A549 (cell line): Measurements from ENCODE around the gene CIAO3. TPM values are rescaled to one million over a fixed set of nuclear protein-coding genes. Genes with fewer than 3 reads are reported as not detected.

Experiments
- ATAC-seq, 2 experiments: fragments of 200-7000 bp in 1 of 2; fragments of >200 bp in 1 of 2; cut with Nextera tagmentation in 1 of 2; cut with Tn5 transposase in 1 of 2; 3 replicates each; pipeline versions ENCODE4 v1.8.0 to v1.9.1; 2018 to 2020; ENCODE audit warnings: mild to moderate bottlenecking in 1 of 2, moderate library complexity in 1 of 2
- CTCF ChIA-PET: fragments of 300-600 bp; sonication (Branson Sonifier 250); formaldehyde crosslinking; extraction: SDS; loops from one replicate; lab custom pipeline; 2021; ENCODE audit warnings: antibody characterized with exemption, inconsistent platforms; lab: Yijun Ruan, JAX
- POLR2A ChIA-PET: fragments of 350-600 bp; formaldehyde crosslinking; extraction: SDS; loops from one replicate; lab custom pipeline; 2021; ENCODE audit warnings: antibody characterized with exemption, inconsistent platforms; lab: Yijun Ruan, JAX
- DNase-seq, 2 experiments: peaks; one replicate each; pipeline versions ENCODE4 v3.0.0 to v3.0.0-alpha.2; 2011 to 2016; ENCODE audit warnings: low read depth in 1 of 2, low spot score in 1 of 2
- FAIRE-seq: peaks from 2 replicates; lab custom pipeline; 2011; peaks lifted over from hg19 to GRCh38; lab: Jason Lieb, UNC
- H3K27ac ChIP-seq, 2 experiments: fragments of >200 bp; sonication (Bioruptor Twin); formaldehyde crosslinking; 3 replicates each; pipeline ENCODE4 v1.5.1; 2016 to 2017
- H3K4me1 ChIP-seq: fragments of >200 bp; sonication (Bioruptor Twin); formaldehyde crosslinking; 3 replicates; pipeline ENCODE4 v1.6.1; 2016
- H3K4me2 ChIP-seq: fragments of >200 bp; sonication (Bioruptor Twin); formaldehyde crosslinking; 3 replicates; pipeline ENCODE4 v1.6.1; 2016
- H3K4me3 ChIP-seq: fragments of >200 bp; sonication (Bioruptor Twin); formaldehyde crosslinking; 3 replicates; pipeline ENCODE4 v1.5.1; 2016
- H3K9me3 ChIP-seq: fragments of >200 bp; sonication (Bioruptor Twin); formaldehyde crosslinking; 3 replicates; pipeline ENCODE4 v1.6.1; 2016
- ATOH8 ChIP-seq: fragments of 250-450 bp; sonication (Bioruptor Pico); IDR thresholded peaks from 2 replicates; pipeline ENCODE4 v1.5.0; 2020; ENCODE audit warnings: low read depth, mild to moderate bottlenecking, moderate library complexity
- BHLHE40 ChIP-seq: IDR thresholded peaks from 2 replicates; pipeline ENCODE4 v1.6.1; 2012; ENCODE audit warnings: low read depth, low read length, inconsistent platforms
- CBX2 ChIP-seq: fragments of 200-600 bp; sonication (generic); IDR thresholded peaks from 2 replicates; pipeline ENCODE4 v1.6.1; 2016; ENCODE audit warnings: low read depth, mild to moderate bottlenecking, borderline replicate concordance
- CBX8 ChIP-seq: fragments of 200-600 bp; sonication (generic); IDR thresholded peaks from 2 replicates; pipeline ENCODE4 v1.6.1; 2016
- E2F6 ChIP-seq: IDR thresholded peaks from 2 replicates; pipeline ENCODE4 v1.6.1; 2012; ENCODE audit warnings: low read depth, borderline replicate concordance
- EHF ChIP-seq: fragments of 250-450 bp; sonication (Bioruptor Pico); IDR thresholded peaks from 2 replicates; pipeline ENCODE4 v1.5.0; 2020; ENCODE audit warnings: mild to moderate bottlenecking
- ELK1 ChIP-seq: fragments of 150-350 bp; IDR thresholded peaks from 2 replicates; pipeline ENCODE4 v1.6.1; 2014; ENCODE audit warnings: low read depth, mild to moderate bottlenecking, low read length
- FOSB ChIP-seq: fragments of 250-450 bp; sonication (Bioruptor Pico); IDR thresholded peaks from 2 replicates; pipeline ENCODE4 v1.5.0; 2020; ENCODE audit warnings: mild to moderate bottlenecking, moderate library complexity
- HES2 ChIP-seq: fragments of >200 bp; sonication (Bioruptor Twin); formaldehyde crosslinking; IDR thresholded peaks from 2 replicates; pipeline ENCODE4 v1.6.1; 2016
- HMGXB4 ChIP-seq: fragments of 250-450 bp; sonication (Bioruptor Pico); IDR thresholded peaks from 2 replicates; pipeline ENCODE4 v1.5.0; 2021; ENCODE audit warnings: mild to moderate bottlenecking, moderate library complexity, borderline replicate concordance
- HOXB5 ChIP-seq: fragments of 250-450 bp; sonication (Bioruptor Pico); IDR thresholded peaks from 2 replicates; pipeline ENCODE4 v1.5.0; 2020; ENCODE audit warnings: mild to moderate bottlenecking, moderate library complexity
- KDM5A ChIP-seq: fragments of 200-600 bp; sonication (generic); IDR thresholded peaks from 2 replicates; pipeline ENCODE4 v1.6.1; 2016; ENCODE audit warnings: antibody characterized with exemption, mild to moderate bottlenecking
- MAZ ChIP-seq: fragments of 150-350 bp; IDR thresholded peaks from 2 replicates; pipeline ENCODE4 v1.6.1; 2014; ENCODE audit warnings: antibody characterized with exemption, low read depth, low read length, borderline replicate concordance
- MYC ChIP-seq: IDR thresholded peaks from 2 replicates; pipeline ENCODE4 v1.6.1; 2012; ENCODE audit warnings: mild to moderate bottlenecking, inconsistent platforms, low read length, improper control_type of control experiment, borderline replicate concordance
- PBX3 ChIP-seq: IDR thresholded peaks from 2 replicates; pipeline ENCODE4 v1.6.1; 2012
- PHF8 ChIP-seq: fragments of 200-600 bp; sonication (generic); IDR thresholded peaks from 2 replicates; pipeline ENCODE4 v1.6.1; 2016; ENCODE audit warnings: low read depth, mild to moderate bottlenecking, antibody characterized with exemption, moderate library complexity, borderline replicate concordance
- POLR2A ChIP-seq: IDR thresholded peaks from 2 replicates; pipeline ENCODE4 v1.6.1; 2012; ENCODE audit warnings: mild to moderate bottlenecking, low read length
- REST ChIP-seq: fragments of 200-600 bp; sonication (generic); IDR thresholded peaks from 2 replicates; pipeline ENCODE4 v1.6.1; 2016; ENCODE audit warnings: antibody characterized with exemption, mild to moderate bottlenecking, moderate library complexity
- RFX5 ChIP-seq: fragments of 450-650 bp; IDR thresholded peaks from 2 replicates; pipeline ENCODE4 v1.7.1; 2014; ENCODE audit warnings: antibody characterized with exemption, mild to moderate bottlenecking, moderate library complexity
- SMC3 ChIP-seq: fragments of >200 bp; sonication (Bioruptor Twin); formaldehyde crosslinking; IDR thresholded peaks from 3 replicates; pipeline ENCODE4 v1.6.1; 2018; ENCODE audit warnings: inconsistent platforms
- SREBF2 ChIP-seq: fragments of 450-650 bp; IDR thresholded peaks from 2 replicates; pipeline ENCODE4 v1.6.1; 2014; ENCODE audit warnings: mild to moderate bottlenecking, moderate library complexity
- TFCP2L1 ChIP-seq: fragments of 250-450 bp; sonication (Bioruptor Pico); IDR thresholded peaks from 2 replicates; pipeline ENCODE4 v1.5.0; 2021; ENCODE audit warnings: mild to moderate bottlenecking
- ZC3H11A ChIP-seq: fragments of 450-650 bp; IDR thresholded peaks from 2 replicates; pipeline ENCODE4 v1.6.1; 2014; ENCODE audit warnings: antibody characterized with exemption, mild to moderate bottlenecking
- WGBS: methylation state at CpG from one replicate; pipeline ENCODE4 v1.1.6; 2017; ENCODE audit errors: missing lambda C conversion rate; 5-methylcytosine and 5-hydroxymethylcytosine counted together
- polyA plus RNA-seq, 4 experiments: library from polyadenylated mRNA; depleted of rRNA in 3 of 4; stranded (reverse); fragments of >200 nt; fragmentation: RNase III in 1 of 4; extraction: RNeasy Plus Mini Kit Qiagen cat#74134 plus additional on column Dnase treatment in 1 of 4; gene quantifications; 2 replicates in 3 of 4; 3 replicates in 1 of 4; pipeline ENCODE4 v1.2.3, GENCODE V29; 2011 to 2017

Gene CIAO3
- polyA plus RNA-seq, 2 of the 4 experiments (the other 2 are of a cell fraction) = 17.4 to 23.0 TPM

- no peak for ATAC-seq
- CTCF ChIA-PET = interaction anchor here (0.8 to 28.0 kb wide), 7 partner anchors 10 to 320 kb away, joined by 3 to 656 read pairs (median 4); partner anchors contain the start of genes ANTKMT, CCDC78, FBXL16 and HAGHL
- POLR2A ChIA-PET = interaction anchor here (1.0 to 2.2 kb wide), 2 partner anchors 14 to 20 kb away, joined by 3 to 6 read pairs; partner anchors contain the start of genes ANTKMT and METRN
Observed at GRCh38 chr16:734981-735881, 5.6 kb downstream of the CIAO3 start.

GRCh38 chr16:734208-734980, 6.4 kb downstream of the CIAO3 start:
- no peak for TF ChIP-seq HOXB5 (CRISPR knock-in tag)
- TF ChIP-seq ZC3H11A = no peak
- no peak for TF ChIP-seq HES2
- TF ChIP-seq CBX2 = no peak
- TF ChIP-seq SMC3 = no peak
- no peak for TF ChIP-seq RFX5
- TF ChIP-seq HMGXB4 (CRISPR knock-in tag) = no peak
- no peak for TF ChIP-seq E2F6
- TF ChIP-seq REST = no peak
- no peak for TF ChIP-seq PHF8
- no peak for TF ChIP-seq FOSB
- TF ChIP-seq ATOH8 (CRISPR knock-in tag) = no peak
- no peak for TF ChIP-seq KDM5A
- TF ChIP-seq PBX3 = no peak
- TF ChIP-seq BHLHE40 = no peak
- ChIA-PET CTCF (interaction anchor here (0.7 to 28.0 kb wide), 8 partner anchors 11 to 48 kb away, joined by 3 to 656 read pairs (median 6); partner anchors contain the start of genes ANTKMT, CCDC78, FBXL16 and HAGHL), POLR2A (interaction anchor here (2.2 kb wide), 1 partner anchor 13 kb away, joined by 6 read pairs; the partner anchor contains the start of gene ANTKMT)
- no peaks in the 10 kb centered on the region for H3K9me3 ChIP-seq
- no peak overlapping the region for H3K27ac ChIP-seq
- DNase-seq = no peak
- no peaks in the 10 kb centered on the region; the same call in 2 of the 3 replicates for H3K4me1 ChIP-seq
- no peak overlapping the region for H3K4me3 ChIP-seq
- no peak for FAIRE-seq
- H3K4me2 ChIP-seq = no peak overlapping the region
- ATAC-seq = no peak
- WGBS = 94% methylated on average over 48 of the region's 49 CpGs

More at GRCh38 chr16:734981-735881, 5.6 kb downstream of the CIAO3 start:
- Histone ChIP-seq H3K27ac (no peak overlapping the region), H3K4me3 (no peak overlapping the region), H3K4me2 (no peak overlapping the region), H3K4me1 (peaks cover 6% of the 10 kb centered on the region; the same call in 2 of the 3 replicates), H3K9me3 (no peaks in the 10 kb centered on the region)
- TF ChIP-seq MAZ (no peak), MYC (no peak), PHF8 (no peak), TFCP2L1 (CRISPR knock-in tag) (no peak), HOXB5 (CRISPR knock-in tag) (no peak), SREBF2 (no peak), CBX8 (no peak), POLR2A (no peak), EHF (CRISPR knock-in tag) (no peak), ELK1 (no peak)
- FAIRE-seq (no peak), DNase-seq (no peak)
- 93% methylated on average over 18 of the region's 25 CpGs for WGBS
